Neuron (in vitro differentiated cells): ENCODE measurements around the gene ZNHIT1.
"Not testable (repeated sequence)": the region's sequence is repeated elsewhere in the genome, so short reads cannot be mapped to it uniquely, and the experiment has no call there.

Experiments used
- H2AFZ ChIP-seq: one replicate; pipeline ENCODE4 v1.6.1; 2013; ENCODE audit warnings: low read depth, mild to moderate bottlenecking, inconsistent platforms, low read length, moderate library complexity
- H3K27me3 ChIP-seq: one replicate; pipeline ENCODE4 v1.6.1; 2013; ENCODE audit warnings: low read length; ENCODE audit not compliant: insufficient read depth
- H3K36me3 ChIP-seq: one replicate; pipeline ENCODE4 v1.6.1; 2013; ENCODE audit warnings: low read length; ENCODE audit not compliant: insufficient read depth
- H3K4me1 ChIP-seq: one replicate; pipeline ENCODE4 v1.6.1; 2013; ENCODE audit warnings: low read length; ENCODE audit not compliant: insufficient read depth
- H3K4me3 ChIP-seq: 2 replicates; pipeline ENCODE4 v1.5.1; 2013; ENCODE audit warnings: mild to moderate bottlenecking, low read length, moderate library complexity
- H3K9me3 ChIP-seq: one replicate; pipeline ENCODE4 v1.6.1; 2013; ENCODE audit warnings: low read length

Gene ZNHIT1

GRCh38 chr7:101175664-101176063 lies 42.3 kb upstream of the ZNHIT1 start:
- Histone ChIP-seq H3K27me3 (peaks cover 46% of the 10 kb centered on the region), H3K4me3 (no peak overlapping the region), H3K4me1 (peaks cover 23% of the 10 kb centered on the region), H2AFZ (no peak overlapping the region), H3K36me3 (no peaks in the 10 kb centered on the region), H3K9me3 (peaks cover 4% of the 10 kb centered on the region)

GRCh38 chr7:101177644-101178043 lies 40.3 kb upstream of the ZNHIT1 start:
- Histone ChIP-seq H3K27me3 (peaks cover 30% of the 10 kb centered on the region), H2AFZ (no peak overlapping the region), H3K36me3 (no peaks in the 10 kb centered on the region), H3K4me3 (no peak overlapping the region), H3K4me1 (peaks cover 14% of the 10 kb centered on the region), H3K9me3 (peaks cover 4% of the 10 kb centered on the region)

- Histone ChIP-seq H3K4me1 (peaks cover 7% of the 10 kb centered on the region), H2AFZ (peak overlapping the region; percentile 72), H3K27me3 (peaks cover 15% of the 10 kb centered on the region), H3K36me3 (no peaks in the 10 kb centered on the region), H3K9me3 (peaks cover 4% of the 10 kb centered on the region), H3K4me3 (peak overlapping the region; percentile 48)
These were observed 38.8 kb upstream of the ZNHIT1 start for GRCh38 chr7:101179117-101179516.

GRCh38 chr7:101179713-101180112 lies 38.3 kb upstream of the ZNHIT1 start:
- Histone ChIP-seq H3K27me3 (peaks cover 10% of the 10 kb centered on the region), H3K4me1 (peaks cover 7% of the 10 kb centered on the region), H3K9me3 (no peaks in the 10 kb centered on the region), H2AFZ (peak overlapping the region; percentile 94), H3K4me3 (peak overlapping the region; percentile 48), H3K36me3 (no peaks in the 10 kb centered on the region)

GRCh38 chr7:101180130-101180755 lies 37.7 kb upstream of the ZNHIT1 start, which contains the start of gene NAT16:
TSS of gene NAT16 (minus strand) at chr7:101180293. CDS start at chr7:101174807, 5,486 bp downstream.
- H3K9me3 ChIP-seq = no peaks in the 10 kb centered on the region
- H3K27me3 ChIP-seq = peaks cover 10% of the 10 kb centered on the region

GRCh38 chr7:101185258-101185839 lies 32.6 kb upstream of the ZNHIT1 start:
- Histone ChIP-seq H3K36me3 (no peaks in the 10 kb centered on the region), H3K9me3 (no peaks in the 10 kb centered on the region), H3K4me1 (no peaks in the 10 kb centered on the region), H2AFZ (no peak overlapping the region), H3K4me3 (no peak overlapping the region), H3K27me3 (peaks cover 6% of the 10 kb centered on the region)

More at GRCh38 chr7:101180130-101180755, 37.7 kb upstream of the ZNHIT1 start, which contains the start of gene NAT16:
- Histone ChIP-seq H3K4me3 (peak within 1 kb of the TSS; percentile 48), H3K36me3 (no peaks in the 10 kb centered on the region), H3K4me1 (peaks cover 7% of the 10 kb centered on the region), H2AFZ (peak within 1 kb of the TSS; percentile 94)

GRCh38 chr7:101186194-101186593 lies 31.8 kb upstream of the ZNHIT1 start:
- Histone ChIP-seq H3K4me3 (no peak overlapping the region), H3K36me3 (no peaks in the 10 kb centered on the region), H3K4me1 (no peaks in the 10 kb centered on the region), H3K27me3 (no peaks in the 10 kb centered on the region), H2AFZ (no peak overlapping the region), H3K9me3 (no peaks in the 10 kb centered on the region)

- H3K36me3 ChIP-seq = no peaks in the 10 kb centered on the region
- no peak overlapping the region for H2AFZ ChIP-seq
- no peaks in the 10 kb centered on the region for H3K9me3 ChIP-seq
- H3K4me3 ChIP-seq = no peak overlapping the region
- H3K4me1 ChIP-seq = no peaks in the 10 kb centered on the region
- no peaks in the 10 kb centered on the region for H3K27me3 ChIP-seq
These were observed 31.0 kb upstream of the ZNHIT1 start for GRCh38 chr7:101186844-101187428.

GRCh38 chr7:101189109-101189508 lies 28.9 kb upstream of the ZNHIT1 start:
- no peaks in the 10 kb centered on the region for H3K9me3 ChIP-seq
- no peak overlapping the region for H3K4me3 ChIP-seq

GRCh38 chr7:101195884-101196283 lies 22.1 kb upstream of the ZNHIT1 start:
- Histone ChIP-seq H3K36me3 (no peaks in the 10 kb centered on the region), H3K4me1 (peaks cover 7% of the 10 kb centered on the region), H3K4me3 (no peak overlapping the region), H3K9me3 (no peaks in the 10 kb centered on the region), H2AFZ (no peak overlapping the region), H3K27me3 (no peaks in the 10 kb centered on the region)

More at GRCh38 chr7:101189109-101189508, 28.9 kb upstream of the ZNHIT1 start:
- Histone ChIP-seq H3K4me1 (no peaks in the 10 kb centered on the region), H3K27me3 (no peaks in the 10 kb centered on the region), H2AFZ (no peak overlapping the region), H3K36me3 (no peaks in the 10 kb centered on the region)

- Histone ChIP-seq H3K36me3 (no peaks in the 10 kb centered on the region), H3K4me1 (peaks cover 12% of the 10 kb centered on the region), H2AFZ (no peak overlapping the region), H3K4me3 (no peak overlapping the region), H3K9me3 (no peaks in the 10 kb centered on the region), H3K27me3 (peaks cover 9% of the 10 kb centered on the region)
These were observed 20.0 kb upstream of the ZNHIT1 start for GRCh38 chr7:101197991-101198390.

GRCh38 chr7:101198476-101198875 lies 19.5 kb upstream of the ZNHIT1 start:
- H2AFZ ChIP-seq = no peak overlapping the region
- H3K9me3 ChIP-seq = no peaks in the 10 kb centered on the region
- no peaks in the 10 kb centered on the region for H3K36me3 ChIP-seq
- H3K4me1 ChIP-seq = peaks cover 12% of the 10 kb centered on the region
- no peak overlapping the region for H3K4me3 ChIP-seq
- peaks cover 14% of the 10 kb centered on the region for H3K27me3 ChIP-seq

- Histone ChIP-seq H3K4me1 (peaks cover 12% of the 10 kb centered on the region), H3K27me3 (peaks cover 15% of the 10 kb centered on the region)
- not testable (repeated sequence) for H3K36me3 ChIP-seq, H3K4me3 ChIP-seq, H2AFZ ChIP-seq, H3K9me3 ChIP-seq
These were observed 18.4 kb upstream of the ZNHIT1 start for GRCh38 chr7:101199522-101199921.
